Fibroblast of mammary gland (primary cell): ENCODE data around the gene FANCE.

Experiments used
- DNase-seq: peaks from one replicate; pipeline ENCODE4 v3.0.0-alpha.2; 2010; ENCODE audit warnings: low read depth
- H3K4me3 ChIP-seq: 2 replicates; pipeline ENCODE4 v1.5.1; 2011; ENCODE audit warnings: low read depth, mild to moderate bottlenecking, low read length, moderate library complexity; ENCODE audit not compliant: control insufficient read depth
- TF ChIP-seq, protein P1 (sequence below): conservative IDR thresholded peaks from 2 replicates; pipeline ENCODE4 v1.5.1; 2011; ENCODE audit warnings: low read depth, low read length, inconsistent platforms; ENCODE audit not compliant: control insufficient read depth, insufficient read depth

Gene FANCE

GRCh38 chr6:35471836-35472345, 19.8 kb downstream of the FANCE start:
- H3K4me3 ChIP-seq = peak overlapping the region; percentile 7
- no peak for DNase-seq
- TF ChIP-seq, protein P1, sequence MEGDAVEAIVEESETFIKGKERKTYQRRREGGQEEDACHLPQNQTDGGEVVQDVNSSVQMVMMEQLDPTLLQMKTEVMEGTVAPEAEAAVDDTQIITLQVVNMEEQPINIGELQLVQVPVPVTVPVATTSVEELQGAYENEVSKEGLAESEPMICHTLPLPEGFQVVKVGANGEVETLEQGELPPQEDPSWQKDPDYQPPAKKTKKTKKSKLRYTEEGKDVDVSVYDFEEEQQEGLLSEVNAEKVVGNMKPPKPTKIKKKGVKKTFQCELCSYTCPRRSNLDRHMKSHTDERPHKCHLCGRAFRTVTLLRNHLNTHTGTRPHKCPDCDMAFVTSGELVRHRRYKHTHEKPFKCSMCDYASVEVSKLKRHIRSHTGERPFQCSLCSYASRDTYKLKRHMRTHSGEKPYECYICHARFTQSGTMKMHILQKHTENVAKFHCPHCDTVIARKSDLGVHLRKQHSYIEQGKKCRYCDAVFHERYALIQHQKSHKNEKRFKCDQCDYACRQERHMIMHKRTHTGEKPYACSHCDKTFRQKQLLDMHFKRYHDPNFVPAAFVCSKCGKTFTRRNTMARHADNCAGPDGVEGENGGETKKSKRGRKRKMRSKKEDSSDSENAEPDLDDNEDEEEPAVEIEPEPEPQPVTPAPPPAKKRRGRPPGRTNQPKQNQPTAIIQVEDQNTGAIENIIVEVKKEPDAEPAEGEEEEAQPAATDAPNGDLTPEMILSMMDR = no peak

- H3K4me3 ChIP-seq = no peak overlapping the region
- no peak for DNase-seq
- TF ChIP-seq, protein P1 = no peak
These were observed 21.1 kb downstream of the FANCE start for GRCh38 chr6:35473075-35473849.

GRCh38 chr6:35473850-35474130, 21.7 kb downstream of the FANCE start:
- TF ChIP-seq, protein P1 = no peak
- DNase-seq = no peak
- H3K4me3 ChIP-seq = no peak overlapping the region

GRCh38 chr6:35474131-35474941, 22.2 kb downstream of the FANCE start:
- no peak overlapping the region for H3K4me3 ChIP-seq
- DNase-seq = no peak
- TF ChIP-seq, protein P1 = no peak

- H3K4me3 ChIP-seq = no peak overlapping the region
- no peak for DNase-seq
- TF ChIP-seq, protein P1 = no peak
These were observed 22.9 kb downstream of the FANCE start for GRCh38 chr6:35474942-35475570.

DNA sequence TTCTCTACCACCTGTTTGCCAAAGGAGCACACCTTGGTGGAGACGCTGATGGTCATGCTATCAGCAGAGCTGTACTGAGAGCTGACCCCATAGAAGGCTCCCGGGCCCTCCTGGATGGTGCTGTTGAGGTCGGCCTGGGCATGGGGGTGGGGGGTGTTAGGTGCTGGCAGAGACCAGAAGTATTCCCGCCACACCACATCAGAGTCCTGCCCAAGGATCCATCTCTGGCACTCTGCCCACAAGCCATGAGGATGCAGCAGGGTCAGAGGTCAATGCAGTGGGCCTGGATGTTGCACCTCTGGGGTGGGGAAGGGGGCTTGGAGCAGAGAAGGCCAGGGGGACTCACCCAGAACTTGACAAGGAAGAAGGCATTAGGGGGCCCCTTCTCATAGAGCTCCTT, 23.4 kb downstream of the FANCE start:
- H3K4me3 ChIP-seq = no peak overlapping the region
- DNase-seq = no peak
- TF ChIP-seq, protein P1 = no peak
